ENCODE data around the gene TBXA2R. TPM values are rescaled to one million over a fixed set of nuclear protein-coding genes. Genes with fewer than 3 reads are reported as not detected.

TBXA2R gene
- polyA plus RNA-seq (2013, experiment 1 of 2): 4.5 TPM
- polyA plus RNA-seq (2013, experiment 2 of 2): 3.7 TPM

DNA sequence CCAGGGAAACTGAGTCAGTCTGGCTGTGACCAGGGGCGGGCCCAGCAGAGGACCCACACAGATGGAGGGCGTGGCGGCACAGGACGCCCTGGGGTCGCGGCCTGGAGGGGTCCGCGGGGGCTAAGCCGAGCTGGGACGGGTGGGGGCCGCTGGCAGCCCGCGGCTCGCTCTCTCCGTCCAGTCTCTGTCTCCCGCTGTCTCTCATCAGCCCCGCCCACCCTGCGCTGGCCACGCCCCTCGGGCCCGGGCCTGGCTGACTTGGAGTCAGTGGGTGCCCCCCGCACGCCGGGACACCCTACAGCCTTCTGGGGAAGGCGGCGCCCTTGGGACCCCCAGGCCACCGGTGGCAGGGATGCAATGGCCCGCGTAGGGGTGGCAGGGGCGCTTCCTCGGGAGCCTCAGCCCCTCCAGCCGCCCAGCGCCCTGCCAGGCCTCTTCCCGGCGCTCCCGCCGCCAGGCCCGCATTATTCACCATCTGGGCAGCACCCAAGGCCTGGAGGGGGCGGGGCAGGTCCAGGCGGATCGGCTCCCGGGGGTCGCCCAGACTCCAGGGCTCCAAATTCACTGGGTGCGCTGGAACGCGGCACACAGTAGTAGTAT, at the start of gene TBXA2R:
TBXA2R (minus strand) TSS at position 186 of the 600 bp plus-strand sequence. CDS start 6,241 bp downstream, outside the sequence.
- peak within 1 kb of the TSS; percentile 56 for H3K4me3 ChIP-seq (ENCODE audit: extremely low read depth, insufficient read depth, low read length, poor library complexity, severe bottlenecking)
- WGBS, 2 experiments (ENCODE audit: insufficient coverage in 2 of 2): 3 to 8% methylated on average over 42 to 44 of the region's 46 CpGs
- H3K27ac ChIP-seq (ENCODE audit: low read depth, low read length, severe bottlenecking): peak within 1 kb of the TSS; percentile 82

DNA sequence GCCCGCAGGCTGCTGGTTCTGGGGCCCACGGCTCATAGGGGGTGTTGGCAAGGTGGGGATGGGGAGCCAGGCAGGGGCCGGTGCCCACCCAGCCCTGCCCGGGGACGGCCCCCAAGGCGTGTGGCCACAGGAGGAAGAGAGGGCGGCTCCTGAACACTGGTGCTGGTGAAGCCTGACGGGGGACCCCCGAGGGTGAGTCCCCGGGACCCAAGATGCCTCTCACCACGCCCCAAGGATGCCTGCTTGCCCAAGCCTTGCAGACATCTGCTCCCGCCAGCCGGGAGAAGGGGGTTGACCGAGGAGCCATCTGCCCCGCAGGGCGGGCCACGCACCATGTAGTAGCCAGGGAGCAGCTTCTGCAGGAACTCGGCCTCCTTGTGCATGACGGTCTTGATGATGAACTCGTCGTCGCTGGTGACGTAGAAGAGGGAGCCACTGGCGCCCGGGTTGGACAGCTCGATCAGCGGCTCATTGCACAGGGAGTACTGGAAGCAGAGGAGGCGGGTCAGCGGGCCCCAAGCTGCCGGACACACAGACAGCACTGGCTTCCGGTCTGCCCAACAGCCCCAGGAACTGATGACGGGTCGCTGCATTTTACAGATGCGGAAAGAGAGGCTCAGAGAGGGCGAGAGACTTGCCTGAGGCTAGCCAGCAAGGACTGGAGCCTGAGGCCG, 49.5 kb upstream of the TBXA2R start:
- peaks cover 71% of the 10 kb centered on the region for H3K36me3 ChIP-seq (ENCODE audit: control insufficient read depth, insufficient read depth, low read length)
- no peaks in the 10 kb centered on the region for H3K9me3 ChIP-seq (ENCODE audit: control insufficient read depth, low read length)
- no peak overlapping the region for H3K4me3 ChIP-seq (ENCODE audit: extremely low read depth, insufficient read depth, low read length, poor library complexity, severe bottlenecking)
- 92 to 94% methylated on average over 36 of the region's 36 CpGs for WGBS, 2 experiments (ENCODE audit: insufficient coverage in 2 of 2)
- peaks cover 6% of the 10 kb centered on the region for H3K4me1 ChIP-seq (ENCODE audit: control insufficient read depth, insufficient read depth, low read length, poor library complexity, severe bottlenecking)
- H3K27ac ChIP-seq (ENCODE audit: low read depth, low read length, severe bottlenecking): no peak overlapping the region

More for the DNA sequence above, at the start of gene TBXA2R:
- H3K4me1 ChIP-seq (ENCODE audit: control insufficient read depth, insufficient read depth, low read length, poor library complexity, severe bottlenecking): peaks cover 26% of the 10 kb centered on the region
- H3K9me3 ChIP-seq (ENCODE audit: control insufficient read depth, low read length): no peaks in the 10 kb centered on the region
- peaks cover 19% of the 10 kb centered on the region for H3K36me3 ChIP-seq (ENCODE audit: control insufficient read depth, insufficient read depth, low read length)

DNA sequence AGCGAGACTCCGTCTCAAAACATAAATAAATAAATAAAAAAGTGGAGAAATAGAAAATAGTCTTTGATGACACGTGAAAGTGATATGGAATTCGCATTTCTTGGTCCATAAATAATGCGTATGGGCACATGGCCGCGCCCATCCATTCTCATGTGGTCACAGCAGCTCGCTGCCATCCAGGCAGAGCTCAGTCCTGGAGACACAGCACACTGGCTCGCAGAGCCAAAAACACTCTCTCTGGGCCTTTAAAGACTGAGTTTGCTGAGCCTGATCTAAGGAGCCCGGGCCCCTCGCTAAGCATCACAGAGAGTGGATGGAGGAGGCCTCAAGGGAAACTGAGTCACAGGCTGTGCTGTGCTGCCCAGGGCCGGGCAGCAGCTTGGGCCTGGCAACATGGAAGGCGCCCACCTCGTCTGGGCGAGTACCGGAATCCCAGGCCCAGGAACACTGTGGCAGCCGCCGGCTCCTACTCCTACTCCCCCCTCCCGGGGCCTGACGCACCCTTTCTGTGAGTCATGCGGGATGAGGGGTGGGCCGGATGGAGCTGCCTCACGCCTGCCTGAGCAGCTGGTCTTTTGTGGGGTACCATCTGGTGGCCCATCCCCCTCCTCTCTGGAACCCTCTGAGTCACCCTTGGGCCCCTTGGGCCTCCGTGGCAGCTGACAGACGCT, 48.9 kb upstream of the TBXA2R start:
- Histone ChIP-seq H3K27ac (ENCODE audit: low read depth, low read length, severe bottlenecking) (no peak overlapping the region), H3K4me1 (ENCODE audit: control insufficient read depth, insufficient read depth, low read length, poor library complexity, severe bottlenecking) (peaks cover 6% of the 10 kb centered on the region), H3K9me3 (ENCODE audit: control insufficient read depth, low read length) (no peaks in the 10 kb centered on the region), H3K36me3 (ENCODE audit: control insufficient read depth, insufficient read depth, low read length) (peaks cover 69% of the 10 kb centered on the region), H3K4me3 (ENCODE audit: extremely low read depth, insufficient read depth, low read length, poor library complexity, severe bottlenecking) (no peak overlapping the region)
- 86 to 88% methylated on average over 22 of the region's 25 CpGs for WGBS, 2 experiments (ENCODE audit: insufficient coverage in 2 of 2)

DNA sequence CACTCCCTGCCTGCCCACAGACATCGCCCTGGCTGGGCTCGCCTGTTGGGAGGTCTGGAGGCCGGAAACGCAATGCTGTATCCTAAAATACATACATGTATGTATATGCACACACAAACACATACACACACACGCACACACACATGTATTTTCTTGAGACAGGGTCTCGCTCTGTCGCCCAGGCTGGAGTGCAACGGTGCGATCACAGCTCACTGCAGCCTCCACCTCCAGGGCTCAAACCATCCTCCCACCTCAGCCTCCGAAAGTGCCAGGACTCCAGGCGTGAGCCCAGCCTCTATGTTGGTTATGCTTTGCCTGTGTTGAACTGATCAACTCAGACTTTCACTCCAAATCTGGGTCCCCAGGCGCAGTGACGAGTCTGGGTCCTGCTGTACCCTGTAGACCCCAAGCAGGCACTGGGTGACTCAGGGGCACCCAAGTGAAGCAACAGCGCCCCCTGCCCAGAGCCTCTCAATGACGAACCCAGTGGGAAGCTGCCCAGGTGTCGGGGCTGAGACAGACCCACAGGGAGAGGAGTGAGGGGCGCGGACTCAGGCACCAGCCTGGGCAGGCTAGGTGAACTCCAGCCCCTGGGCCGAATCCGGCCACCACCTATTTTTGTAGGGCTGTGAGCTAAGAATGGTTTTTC, 47.3 kb upstream of the TBXA2R start:
- H3K36me3 ChIP-seq (ENCODE audit: control insufficient read depth, insufficient read depth, low read length): peaks cover 62% of the 10 kb centered on the region
- H3K27ac ChIP-seq (ENCODE audit: low read depth, low read length, severe bottlenecking): no peak overlapping the region

DNA sequence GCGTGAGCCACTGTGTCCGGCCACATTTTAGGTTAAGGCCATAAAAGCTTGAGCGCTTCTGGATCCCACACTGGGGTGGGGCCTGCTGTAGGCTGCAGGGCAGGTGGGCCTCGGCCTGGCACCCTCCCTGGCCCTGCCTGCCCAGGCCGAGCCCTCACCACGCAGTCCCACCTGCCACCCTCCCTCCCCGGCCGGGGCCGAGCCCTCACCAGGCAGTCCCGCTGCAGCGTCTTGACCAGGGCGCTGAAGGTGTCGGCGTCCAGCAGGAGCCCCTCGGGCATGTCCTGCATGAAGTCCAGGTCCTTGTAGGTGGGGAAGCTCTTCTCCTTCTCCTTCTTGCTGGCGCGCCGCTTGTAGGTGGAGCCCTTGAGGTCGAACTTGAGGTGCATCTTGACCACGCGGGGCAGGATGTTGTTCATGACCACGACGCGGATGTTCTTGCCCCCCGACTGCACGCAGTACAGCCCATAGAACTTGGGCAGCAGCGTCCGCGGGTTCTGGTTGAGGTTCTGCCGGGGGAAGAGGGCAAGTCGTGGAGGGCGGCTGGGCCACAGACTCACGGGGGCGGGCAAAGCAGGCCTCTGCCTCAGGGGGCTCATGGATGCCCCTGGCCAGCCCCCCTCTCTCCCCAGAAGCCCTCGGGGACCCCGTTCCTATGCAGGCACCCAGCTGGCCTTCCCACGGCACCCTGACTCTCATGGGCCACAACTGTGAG, 46.6 kb upstream of the TBXA2R start:
- Histone ChIP-seq H3K4me1 (ENCODE audit: control insufficient read depth, insufficient read depth, low read length, poor library complexity, severe bottlenecking) (peaks cover 6% of the 10 kb centered on the region), H3K9me3 (ENCODE audit: control insufficient read depth, low read length) (no peaks in the 10 kb centered on the region), H3K4me3 (ENCODE audit: extremely low read depth, insufficient read depth, low read length, poor library complexity, severe bottlenecking) (no peak overlapping the region), H3K36me3 (ENCODE audit: control insufficient read depth, insufficient read depth, low read length) (peaks cover 67% of the 10 kb centered on the region), H3K27ac (ENCODE audit: low read depth, low read length, severe bottlenecking) (no peak overlapping the region)
- WGBS, 2 experiments (ENCODE audit: insufficient coverage in 2 of 2): 93% methylated on average over 27 to 29 of the region's 37 CpGs

More for the DNA sequence above, 47.3 kb upstream of the TBXA2R start:
- 94 to 96% methylated on average over 15 to 18 of the region's 20 CpGs for WGBS, 2 experiments (ENCODE audit: insufficient coverage in 2 of 2)
- Histone ChIP-seq H3K4me3 (ENCODE audit: extremely low read depth, insufficient read depth, low read length, poor library complexity, severe bottlenecking) (no peak overlapping the region), H3K4me1 (ENCODE audit: control insufficient read depth, insufficient read depth, low read length, poor library complexity, severe bottlenecking) (peaks cover 6% of the 10 kb centered on the region), H3K9me3 (ENCODE audit: control insufficient read depth, low read length) (no peaks in the 10 kb centered on the region)

DNA sequence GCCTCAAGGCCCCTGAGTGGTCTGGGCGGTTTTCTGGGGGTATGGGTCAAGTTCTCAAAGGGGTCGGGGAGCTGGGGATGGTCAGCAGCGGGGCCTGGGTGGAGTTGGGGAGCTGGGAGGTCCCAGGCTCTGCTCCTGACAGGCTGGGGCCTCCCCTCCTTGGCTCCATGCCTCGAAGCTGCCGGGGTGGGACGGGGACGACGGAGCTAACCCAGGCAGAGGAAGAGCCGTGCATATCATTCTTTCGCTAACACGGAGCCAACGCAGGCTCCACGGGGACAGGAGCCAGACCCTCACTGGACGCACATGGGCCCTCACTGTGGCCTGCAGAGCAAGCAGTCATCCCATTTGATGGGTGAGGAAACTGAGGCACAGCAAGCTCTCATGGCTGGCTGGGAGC, 45.7 kb upstream of the TBXA2R start:
- 93 to 97% methylated on average over 13 to 14 of the region's 14 CpGs for WGBS, 2 experiments (ENCODE audit: insufficient coverage in 2 of 2)
- Histone ChIP-seq H3K4me1 (ENCODE audit: control insufficient read depth, insufficient read depth, low read length, poor library complexity, severe bottlenecking) (peaks cover 6% of the 10 kb centered on the region), H3K9me3 (ENCODE audit: control insufficient read depth, low read length) (no peaks in the 10 kb centered on the region), H3K27ac (ENCODE audit: low read depth, low read length, severe bottlenecking) (no peak overlapping the region), H3K4me3 (ENCODE audit: extremely low read depth, insufficient read depth, low read length, poor library complexity, severe bottlenecking) (no peak overlapping the region), H3K36me3 (ENCODE audit: control insufficient read depth, insufficient read depth, low read length) (peaks cover 64% of the 10 kb centered on the region)

DNA sequence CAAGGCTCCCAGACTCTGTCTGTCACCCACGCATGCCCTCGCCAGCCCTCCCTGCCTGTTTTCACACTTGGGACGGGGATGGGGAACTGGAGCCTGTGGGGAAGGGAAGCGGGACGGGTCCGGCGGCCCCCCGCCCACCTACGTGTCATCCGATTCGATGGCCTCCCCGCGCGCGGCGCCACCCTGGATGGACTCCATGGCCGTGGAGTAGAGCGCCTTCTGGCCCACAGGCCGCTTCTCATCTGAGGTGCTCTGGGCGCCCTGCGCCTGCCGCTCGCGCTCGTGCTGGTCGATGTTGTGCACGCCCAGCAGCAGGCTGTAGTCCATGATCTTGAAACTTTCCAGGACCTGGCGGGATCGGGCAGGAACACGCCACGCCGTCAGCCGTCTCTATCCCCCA, 45.0 kb upstream of the TBXA2R start:
- Histone ChIP-seq H3K4me3 (ENCODE audit: extremely low read depth, insufficient read depth, low read length, poor library complexity, severe bottlenecking) (no peak overlapping the region), H3K36me3 (ENCODE audit: control insufficient read depth, insufficient read depth, low read length) (peaks cover 61% of the 10 kb centered on the region), H3K27ac (ENCODE audit: low read depth, low read length, severe bottlenecking) (no peak overlapping the region), H3K4me1 (ENCODE audit: control insufficient read depth, insufficient read depth, low read length, poor library complexity, severe bottlenecking) (peaks cover 6% of the 10 kb centered on the region), H3K9me3 (ENCODE audit: control insufficient read depth, low read length) (no peaks in the 10 kb centered on the region)
- 96 to 97% methylated on average over 31 to 33 of the region's 33 CpGs for WGBS, 2 experiments (ENCODE audit: insufficient coverage in 2 of 2)

DNA sequence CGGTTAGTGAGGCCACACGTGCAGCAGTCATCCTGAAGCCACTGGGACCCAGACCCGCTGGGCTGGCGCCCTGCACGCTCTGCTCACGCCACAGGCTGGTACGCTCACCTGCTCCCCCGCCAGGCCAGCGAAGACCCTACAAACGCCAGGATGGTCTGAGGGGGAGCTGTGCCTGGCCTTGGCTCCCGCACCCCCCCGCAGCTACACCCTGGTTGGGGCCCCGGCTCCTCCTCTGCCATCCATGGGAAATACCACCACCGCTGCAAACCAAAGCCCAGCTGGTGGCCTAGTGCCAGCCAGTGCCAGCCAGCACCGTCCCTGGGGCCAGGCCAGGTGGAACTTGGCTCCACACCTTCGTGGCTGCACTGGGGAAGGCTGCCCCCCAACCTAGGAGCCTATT, 43.2 kb upstream of the TBXA2R start:
- Histone ChIP-seq H3K36me3 (ENCODE audit: control insufficient read depth, insufficient read depth, low read length) (peaks cover 62% of the 10 kb centered on the region), H3K27ac (ENCODE audit: low read depth, low read length, severe bottlenecking) (no peak overlapping the region), H3K4me3 (ENCODE audit: extremely low read depth, insufficient read depth, low read length, poor library complexity, severe bottlenecking) (no peak overlapping the region), H3K4me1 (ENCODE audit: control insufficient read depth, insufficient read depth, low read length, poor library complexity, severe bottlenecking) (no peaks in the 10 kb centered on the region), H3K9me3 (ENCODE audit: control insufficient read depth, low read length) (no peaks in the 10 kb centered on the region)
- 96% methylated on average over 9 to 16 of the region's 16 CpGs for WGBS, 2 experiments (ENCODE audit: insufficient coverage in 2 of 2)

DNA sequence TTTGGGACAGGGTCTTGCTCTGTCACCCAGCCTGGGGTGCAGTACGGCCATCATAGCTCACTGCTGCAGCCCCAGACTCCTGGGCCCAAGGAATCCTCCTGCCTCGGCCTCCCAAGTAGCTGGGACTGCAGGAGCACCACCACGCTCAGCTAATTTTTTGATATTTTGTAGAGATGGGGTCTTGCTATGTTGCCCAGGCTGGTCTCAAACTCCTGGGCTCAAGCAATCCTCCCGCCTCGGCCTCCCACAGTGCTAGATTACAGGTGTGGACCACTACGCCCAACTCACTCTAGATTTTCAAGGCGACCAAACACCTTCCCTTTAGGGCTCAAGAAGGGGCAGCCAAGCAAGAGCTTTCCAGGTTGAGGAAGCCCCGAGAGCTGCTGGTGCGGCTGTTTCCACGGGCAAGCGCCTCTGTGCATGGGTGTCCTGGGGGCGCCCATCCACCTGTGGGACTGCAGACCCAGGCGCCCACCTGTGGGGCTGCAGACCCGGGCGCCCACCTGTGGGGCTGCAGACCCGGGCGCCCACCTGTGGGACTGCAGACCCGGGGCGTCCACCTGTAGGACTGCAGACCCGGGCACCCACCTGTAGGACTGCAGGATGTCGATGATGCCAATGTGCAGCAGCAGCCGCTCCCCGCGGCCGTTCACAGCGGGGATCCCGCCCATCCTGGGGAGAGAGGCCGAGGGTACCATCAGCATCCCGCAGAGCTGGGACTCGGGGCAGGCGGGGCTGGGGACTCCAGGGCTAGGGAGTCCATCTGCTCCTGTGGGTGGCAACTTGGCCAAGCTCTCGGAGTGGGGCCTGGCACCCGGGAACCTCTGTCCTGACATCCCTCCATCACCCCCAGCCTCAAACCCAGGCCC, 41.6 kb upstream of the TBXA2R start:
- no peak overlapping the region for H3K4me3 ChIP-seq (ENCODE audit: extremely low read depth, insufficient read depth, low read length, poor library complexity, severe bottlenecking)
- 91 to 98% methylated on average over 24 to 27 of the region's 33 CpGs for WGBS, 2 experiments (ENCODE audit: insufficient coverage in 2 of 2)
- H3K4me1 ChIP-seq (ENCODE audit: control insufficient read depth, insufficient read depth, low read length, poor library complexity, severe bottlenecking): no peaks in the 10 kb centered on the region

More for the DNA sequence above, 41.6 kb upstream of the TBXA2R start:
- peaks cover 59% of the 10 kb centered on the region for H3K36me3 ChIP-seq (ENCODE audit: control insufficient read depth, insufficient read depth, low read length)
- no peaks in the 10 kb centered on the region for H3K9me3 ChIP-seq (ENCODE audit: control insufficient read depth, low read length)
- no peak overlapping the region for H3K27ac ChIP-seq (ENCODE audit: low read depth, low read length, severe bottlenecking)
